SK-N-SH (cell line): Measurements from ENCODE around the gene VMAC. TPM values are rescaled to one million over a fixed set of nuclear protein-coding genes. Genes with fewer than 3 reads are reported as not detected.

ENCODE experiments used
- CTCF ChIA-PET: fragments of 300-600, 350-600 bp; formaldehyde crosslinking; extraction: SDS; loops from one replicate; lab custom pipeline; 2021; lab: Yijun Ruan, JAX
- POLR2A ChIA-PET: fragments of 350-600 bp; sonication (Branson Sonifier 250); formaldehyde crosslinking; extraction: SDS; loops from one replicate; lab custom pipeline; 2020; ENCODE audit warnings: antibody characterized with exemption, inconsistent platforms; lab: Yijun Ruan, JAX
- DNase-seq: peaks from one replicate; pipeline ENCODE4 v3.0.0; 2012
- H2AFZ ChIP-seq: fragments of 200-600 bp; sonication (generic); 2 replicates; pipeline ENCODE4 v1.8.1; 2016; ENCODE audit warnings: antibody characterized with exemption, mild to moderate bottlenecking, low read depth
- H3F3A ChIP-seq: fragments of 200-600 bp; sonication (generic); replicated peaks from 2 replicates; pipeline ENCODE3; 2016; ENCODE audit warnings: antibody characterized with exemption, mild to moderate bottlenecking; ENCODE audit not compliant: insufficient read depth
- H3K27ac ChIP-seq, 2 experiments: fragments of 200-500 bp in 1 of 2; fragments of 200-600 bp in 1 of 2; sonication (Bioruptor generic) in 1 of 2; sonication (generic), shearing (Covaris generic) in 1 of 2; 2 replicates each; pipeline versions ENCODE4 v1.5.1 to v1.6.1; 2014 to 2016; ENCODE audit warnings: low read depth in 2 of 2, inconsistent platforms in 1 of 2, low read length in 1 of 2, mild to moderate bottlenecking in 1 of 2, mixed read lengths in 1 of 2
- H3K27me3 ChIP-seq: fragments of 200-600 bp; sonication (generic), shearing (Covaris generic); 2 replicates; pipeline ENCODE4 v1.6.1; 2016; ENCODE audit warnings: mixed run types; ENCODE audit not compliant: insufficient read depth
- H3K36me3 ChIP-seq, 2 experiments: fragments of 200-500 bp in 1 of 2; fragments of 200-600 bp in 1 of 2; sonication (Bioruptor generic) in 1 of 2; sonication (generic) in 1 of 2; replicated peaks in 1 of 2; 2 replicates each; pipeline versions ENCODE3 to v1.5.1; 2014 to 2016; ENCODE audit warnings: low read length in 1 of 2, mild to moderate bottlenecking in 1 of 2; ENCODE audit not compliant: insufficient read depth in 2 of 2, control insufficient read depth in 1 of 2
- H3K4me1 ChIP-seq, 2 experiments: fragments of 200-500 bp in 1 of 2; fragments of 200-600 bp in 1 of 2; sonication (Bioruptor generic) in 1 of 2; sonication (generic), shearing (Covaris generic) in 1 of 2; 2 replicates each; pipeline versions ENCODE4 v1.5.1 to v1.6.1; 2014 to 2016; ENCODE audit warnings: low read depth in 1 of 2, low read length in 1 of 2, mixed run types in 1 of 2; ENCODE audit not compliant: insufficient read depth in 2 of 2, control insufficient read depth in 1 of 2
- H3K4me2 ChIP-seq: fragments of 200-600 bp; sonication (generic), shearing (Covaris generic); 2 replicates; pipeline ENCODE4 v1.6.1; 2017; ENCODE audit warnings: mixed run types
- H3K4me3 ChIP-seq, 2 experiments: fragments of 200-500 bp in 1 of 2; fragments of 200-600 bp in 1 of 2; sonication (Bioruptor generic) in 1 of 2; sonication (generic), shearing (Covaris generic) in 1 of 2; 2 replicates each; pipeline versions ENCODE4 v1.5.1 to v1.8.1; 2014 to 2016; ENCODE audit warnings: low read depth in 2 of 2, inconsistent platforms in 1 of 2, low read length in 1 of 2, mild to moderate bottlenecking in 1 of 2, mixed read lengths in 1 of 2, moderate library complexity in 1 of 2
- H3K79me2 ChIP-seq: fragments of 200-600 bp; sonication (generic); 2 replicates; pipeline ENCODE4 v1.8.1; 2017; ENCODE audit warnings: mild to moderate bottlenecking; ENCODE audit not compliant: insufficient read depth
- H3K9ac ChIP-seq: fragments of 200-600 bp; sonication (generic); 2 replicates; pipeline ENCODE4 v1.6.1; 2017; ENCODE audit warnings: mixed run types
- H3K9me2 ChIP-seq: fragments of 200-600 bp; sonication (generic); 2 replicates; pipeline ENCODE4 v1.6.1; 2017; ENCODE audit warnings: mixed run types
- H3K9me3 ChIP-seq: fragments of 200-600 bp; sonication (generic); 2 replicates; pipeline ENCODE4 v1.6.1; 2017; ENCODE audit warnings: mixed run types, mild to moderate bottlenecking, moderate library complexity
- H4K20me1 ChIP-seq: fragments of 200-600 bp; sonication (generic); 2 replicates; pipeline ENCODE4 v1.6.1; 2017; ENCODE audit warnings: mild to moderate bottlenecking, mixed run types; ENCODE audit not compliant: insufficient read depth
- EP300 ChIP-seq, 2 experiments: IDR thresholded peaks; 2 replicates each; pipeline versions ENCODE4 v1.4.0 to v1.6.1; 2012; ENCODE audit warnings: borderline replicate concordance in 1 of 2, low read depth in 1 of 2, low read length in 1 of 2
- FOSL2 ChIP-seq: IDR thresholded peaks from 2 replicates; pipeline ENCODE4 v1.4.0; 2012; ENCODE audit warnings: low read depth, mild to moderate bottlenecking, moderate library complexity, borderline replicate concordance
- FOXM1 ChIP-seq: IDR thresholded peaks from 2 replicates; pipeline ENCODE4 v1.4.0; 2012; ENCODE audit warnings: low read depth, mild to moderate bottlenecking
- GABPA ChIP-seq: IDR thresholded peaks from 2 replicates; pipeline ENCODE4 v1.4.0; 2012; ENCODE audit warnings: low read depth, mild to moderate bottlenecking
- GATA2 ChIP-seq: sonication (generic); formaldehyde crosslinking; IDR thresholded peaks from 2 replicates; pipeline ENCODE4 v1.5.0; 2020; ENCODE audit warnings: mild to moderate bottlenecking, missing genetic modification reagents
- JUND ChIP-seq: IDR thresholded peaks from 2 replicates; pipeline ENCODE4 v1.4.0; 2012
- MEF2A ChIP-seq: IDR thresholded peaks from 2 replicates; pipeline ENCODE4 v1.4.0; 2012; ENCODE audit warnings: low read depth, borderline replicate concordance
- MXI1 ChIP-seq: IDR thresholded peaks from 2 replicates; pipeline ENCODE4 v1.6.1; 2012; ENCODE audit warnings: mild to moderate bottlenecking, low read depth, low read length, improper control_type of control experiment
- POLR2AphosphoS5 ChIP-seq: IDR thresholded peaks from 2 replicates; pipeline ENCODE4 v1.6.1; 2012; ENCODE audit warnings: low read depth, low read length
- RAD21 ChIP-seq: IDR thresholded peaks from 2 replicates; pipeline ENCODE4 v1.6.1; 2012; ENCODE audit warnings: mild to moderate bottlenecking, low read length
- RCOR1 ChIP-seq: fragments of 150-350 bp; IDR thresholded peaks from 2 replicates; pipeline ENCODE4 v1.6.1; 2017; ENCODE audit warnings: antibody characterized with exemption, low read length
- TCF12 ChIP-seq: IDR thresholded peaks from 2 replicates; pipeline ENCODE4 v1.4.0; 2012
- WGBS: methylation state at CpG from one replicate; pipeline ENCODE4 v1.1.6; 2017; ENCODE audit warnings: low lambda C conversion rate; 5-methylcytosine and 5-hydroxymethylcytosine counted together
- polyA plus RNA-seq, 3 experiments: library from polyadenylated mRNA; depleted of rRNA; stranded (reverse); fragments of >200 nt; gene quantifications; 2 replicates each; pipeline ENCODE4 v1.2.3, GENCODE V29; 2012
- TF ChIP-seq, protein P1 (sequence below): IDR thresholded peaks from 2 replicates; pipeline ENCODE4 v1.4.0; 2012; ENCODE audit warnings: low read depth
- TF ChIP-seq, protein P2 (sequence below): fragments of 200-600 bp; sonication (generic); IDR thresholded peaks from 2 replicates; pipeline ENCODE4 v1.6.1; 2017; ENCODE audit warnings: antibody characterized with exemption, mild to moderate bottlenecking, moderate library complexity
- TF ChIP-seq, protein P3 (sequence below): IDR thresholded peaks from 2 replicates; pipeline ENCODE4 v1.6.1; 2012; ENCODE audit warnings: mild to moderate bottlenecking, low read depth, low read length, moderate library complexity
- TF ChIP-seq, protein P4 (sequence below): IDR thresholded peaks from 2 replicates; pipeline ENCODE4 v1.4.0; 2012; ENCODE audit warnings: low read depth, borderline replicate concordance
- TF ChIP-seq, protein P5 (sequence below): IDR thresholded peaks from 2 replicates; pipeline ENCODE4 v1.4.0; 2012; ENCODE audit warnings: low read depth, borderline replicate concordance

The VMAC gene
- polyA plus RNA-seq, 1 of the 3 experiments (the other 2 are of a cell fraction), result 6.5 TPM

DNA sequence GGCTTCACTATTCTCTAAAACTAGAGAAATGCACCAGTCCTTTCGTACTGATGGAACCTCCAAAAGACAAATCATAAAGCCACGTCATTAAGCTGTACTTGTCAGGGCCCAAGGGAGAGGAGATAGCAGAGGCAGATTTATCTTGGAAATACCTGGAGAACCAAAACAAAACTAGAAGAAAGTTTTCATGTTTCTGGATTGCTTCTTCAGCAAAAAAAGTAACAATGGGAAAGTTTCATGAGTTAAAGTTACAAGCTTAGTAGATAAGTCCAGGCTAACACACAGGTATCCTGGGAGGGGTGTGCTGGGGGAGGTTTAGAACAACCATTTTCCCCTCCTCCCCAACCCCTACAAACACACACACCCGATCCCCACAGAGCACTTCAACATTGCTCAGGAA, 51.7 kb downstream of the VMAC start:
- no peaks in the 10 kb centered on the region for H3K36me3 ChIP-seq
- DNase-seq, result no peak
- H4K20me1 ChIP-seq, result peaks cover 98% of the 10 kb centered on the region
- 90% methylated on average over 3 of the region's 3 CpGs for WGBS
- H2AFZ ChIP-seq, result no peak overlapping the region
- H3K27me3 ChIP-seq, result no peaks in the 10 kb centered on the region
- no peak overlapping the region for H3K9ac ChIP-seq
- POLR2A ChIA-PET, result no interaction called here
- H3K9me2 ChIP-seq, result no peaks in the 10 kb centered on the region
- H3K4me2 ChIP-seq, result no peak overlapping the region
- peaks cover 99% of the 10 kb centered on the region for H3K79me2 ChIP-seq
- peaks cover 31 to 90% of the 10 kb centered on the region in 2 experiments for H3K4me1 ChIP-seq
- H3F3A ChIP-seq, result no peaks in the 10 kb centered on the region
- no peak overlapping the region for H3K4me3 ChIP-seq
- no peak overlapping the region; a peak in 1 of 4 replicates for H3K27ac ChIP-seq
- no peaks in the 10 kb centered on the region for H3K9me3 ChIP-seq
- CTCF ChIA-PET, result interaction anchor here (1.0 to 5.3 kb wide), 5 partner anchors 11 to 163 kb away, joined by 3 to 34 read pairs (median 7); no protein-coding TSS in a partner anchor
- TF ChIP-seq, protein P1, sequence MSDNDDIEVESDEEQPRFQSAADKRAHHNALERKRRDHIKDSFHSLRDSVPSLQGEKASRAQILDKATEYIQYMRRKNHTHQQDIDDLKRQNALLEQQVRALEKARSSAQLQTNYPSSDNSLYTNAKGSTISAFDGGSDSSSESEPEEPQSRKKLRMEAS, result no peak
- TF ChIP-seq TCF12 (no peak), MXI1 (no peak), GATA2 (CRISPR knock-in tag) (no peak), RAD21 (no peak), JUND (no peak), FOSL2 (no peak), FOXM1 (no peak), MEF2A (no peak), POLR2AphosphoS5 (no peak), EP300 (IDR thresholded peaks at IDR 0.05; ENCODE audit: borderline replicate concordance in 1 of 2, low read depth in 1 of 2, low read length in 1 of 2) (no peak), GABPA (no peak), RCOR1 (no peak)
- TF ChIP-seq, protein P2, sequence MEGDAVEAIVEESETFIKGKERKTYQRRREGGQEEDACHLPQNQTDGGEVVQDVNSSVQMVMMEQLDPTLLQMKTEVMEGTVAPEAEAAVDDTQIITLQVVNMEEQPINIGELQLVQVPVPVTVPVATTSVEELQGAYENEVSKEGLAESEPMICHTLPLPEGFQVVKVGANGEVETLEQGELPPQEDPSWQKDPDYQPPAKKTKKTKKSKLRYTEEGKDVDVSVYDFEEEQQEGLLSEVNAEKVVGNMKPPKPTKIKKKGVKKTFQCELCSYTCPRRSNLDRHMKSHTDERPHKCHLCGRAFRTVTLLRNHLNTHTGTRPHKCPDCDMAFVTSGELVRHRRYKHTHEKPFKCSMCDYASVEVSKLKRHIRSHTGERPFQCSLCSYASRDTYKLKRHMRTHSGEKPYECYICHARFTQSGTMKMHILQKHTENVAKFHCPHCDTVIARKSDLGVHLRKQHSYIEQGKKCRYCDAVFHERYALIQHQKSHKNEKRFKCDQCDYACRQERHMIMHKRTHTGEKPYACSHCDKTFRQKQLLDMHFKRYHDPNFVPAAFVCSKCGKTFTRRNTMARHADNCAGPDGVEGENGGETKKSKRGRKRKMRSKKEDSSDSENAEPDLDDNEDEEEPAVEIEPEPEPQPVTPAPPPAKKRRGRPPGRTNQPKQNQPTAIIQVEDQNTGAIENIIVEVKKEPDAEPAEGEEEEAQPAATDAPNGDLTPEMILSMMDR, result no peak
- TF ChIP-seq, protein P3, sequence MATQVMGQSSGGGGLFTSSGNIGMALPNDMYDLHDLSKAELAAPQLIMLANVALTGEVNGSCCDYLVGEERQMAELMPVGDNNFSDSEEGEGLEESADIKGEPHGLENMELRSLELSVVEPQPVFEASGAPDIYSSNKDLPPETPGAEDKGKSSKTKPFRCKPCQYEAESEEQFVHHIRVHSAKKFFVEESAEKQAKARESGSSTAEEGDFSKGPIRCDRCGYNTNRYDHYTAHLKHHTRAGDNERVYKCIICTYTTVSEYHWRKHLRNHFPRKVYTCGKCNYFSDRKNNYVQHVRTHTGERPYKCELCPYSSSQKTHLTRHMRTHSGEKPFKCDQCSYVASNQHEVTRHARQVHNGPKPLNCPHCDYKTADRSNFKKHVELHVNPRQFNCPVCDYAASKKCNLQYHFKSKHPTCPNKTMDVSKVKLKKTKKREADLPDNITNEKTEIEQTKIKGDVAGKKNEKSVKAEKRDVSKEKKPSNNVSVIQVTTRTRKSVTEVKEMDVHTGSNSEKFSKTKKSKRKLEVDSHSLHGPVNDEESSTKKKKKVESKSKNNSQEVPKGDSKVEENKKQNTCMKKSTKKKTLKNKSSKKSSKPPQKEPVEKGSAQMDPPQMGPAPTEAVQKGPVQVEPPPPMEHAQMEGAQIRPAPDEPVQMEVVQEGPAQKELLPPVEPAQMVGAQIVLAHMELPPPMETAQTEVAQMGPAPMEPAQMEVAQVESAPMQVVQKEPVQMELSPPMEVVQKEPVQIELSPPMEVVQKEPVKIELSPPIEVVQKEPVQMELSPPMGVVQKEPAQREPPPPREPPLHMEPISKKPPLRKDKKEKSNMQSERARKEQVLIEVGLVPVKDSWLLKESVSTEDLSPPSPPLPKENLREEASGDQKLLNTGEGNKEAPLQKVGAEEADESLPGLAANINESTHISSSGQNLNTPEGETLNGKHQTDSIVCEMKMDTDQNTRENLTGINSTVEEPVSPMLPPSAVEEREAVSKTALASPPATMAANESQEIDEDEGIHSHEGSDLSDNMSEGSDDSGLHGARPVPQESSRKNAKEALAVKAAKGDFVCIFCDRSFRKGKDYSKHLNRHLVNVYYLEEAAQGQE, result no peak
- TF ChIP-seq, protein P4, sequence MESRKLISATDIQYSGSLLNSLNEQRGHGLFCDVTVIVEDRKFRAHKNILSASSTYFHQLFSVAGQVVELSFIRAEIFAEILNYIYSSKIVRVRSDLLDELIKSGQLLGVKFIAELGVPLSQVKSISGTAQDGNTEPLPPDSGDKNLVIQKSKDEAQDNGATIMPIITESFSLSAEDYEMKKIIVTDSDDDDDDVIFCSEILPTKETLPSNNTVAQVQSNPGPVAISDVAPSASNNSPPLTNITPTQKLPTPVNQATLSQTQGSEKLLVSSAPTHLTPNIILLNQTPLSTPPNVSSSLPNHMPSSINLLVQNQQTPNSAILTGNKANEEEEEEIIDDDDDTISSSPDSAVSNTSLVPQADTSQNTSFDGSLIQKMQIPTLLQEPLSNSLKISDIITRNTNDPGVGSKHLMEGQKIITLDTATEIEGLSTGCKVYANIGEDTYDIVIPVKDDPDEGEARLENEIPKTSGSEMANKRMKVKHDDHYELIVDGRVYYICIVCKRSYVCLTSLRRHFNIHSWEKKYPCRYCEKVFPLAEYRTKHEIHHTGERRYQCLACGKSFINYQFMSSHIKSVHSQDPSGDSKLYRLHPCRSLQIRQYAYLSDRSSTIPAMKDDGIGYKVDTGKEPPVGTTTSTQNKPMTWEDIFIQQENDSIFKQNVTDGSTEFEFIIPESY, result no peak
- TF ChIP-seq, protein P5, sequence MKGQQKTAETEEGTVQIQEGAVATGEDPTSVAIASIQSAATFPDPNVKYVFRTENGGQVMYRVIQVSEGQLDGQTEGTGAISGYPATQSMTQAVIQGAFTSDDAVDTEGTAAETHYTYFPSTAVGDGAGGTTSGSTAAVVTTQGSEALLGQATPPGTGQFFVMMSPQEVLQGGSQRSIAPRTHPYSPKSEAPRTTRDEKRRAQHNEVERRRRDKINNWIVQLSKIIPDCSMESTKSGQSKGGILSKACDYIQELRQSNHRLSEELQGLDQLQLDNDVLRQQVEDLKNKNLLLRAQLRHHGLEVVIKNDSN, result no peak
